ENCODE data around the gene CD52. TPM values are rescaled to one million over a fixed set of nuclear protein-coding genes. Genes with fewer than 3 reads are reported as not detected.

CD52 gene
- total and polyA plus RNA-seq, 4 donors = 6.8 to 600 (median 320) TPM

DNA sequence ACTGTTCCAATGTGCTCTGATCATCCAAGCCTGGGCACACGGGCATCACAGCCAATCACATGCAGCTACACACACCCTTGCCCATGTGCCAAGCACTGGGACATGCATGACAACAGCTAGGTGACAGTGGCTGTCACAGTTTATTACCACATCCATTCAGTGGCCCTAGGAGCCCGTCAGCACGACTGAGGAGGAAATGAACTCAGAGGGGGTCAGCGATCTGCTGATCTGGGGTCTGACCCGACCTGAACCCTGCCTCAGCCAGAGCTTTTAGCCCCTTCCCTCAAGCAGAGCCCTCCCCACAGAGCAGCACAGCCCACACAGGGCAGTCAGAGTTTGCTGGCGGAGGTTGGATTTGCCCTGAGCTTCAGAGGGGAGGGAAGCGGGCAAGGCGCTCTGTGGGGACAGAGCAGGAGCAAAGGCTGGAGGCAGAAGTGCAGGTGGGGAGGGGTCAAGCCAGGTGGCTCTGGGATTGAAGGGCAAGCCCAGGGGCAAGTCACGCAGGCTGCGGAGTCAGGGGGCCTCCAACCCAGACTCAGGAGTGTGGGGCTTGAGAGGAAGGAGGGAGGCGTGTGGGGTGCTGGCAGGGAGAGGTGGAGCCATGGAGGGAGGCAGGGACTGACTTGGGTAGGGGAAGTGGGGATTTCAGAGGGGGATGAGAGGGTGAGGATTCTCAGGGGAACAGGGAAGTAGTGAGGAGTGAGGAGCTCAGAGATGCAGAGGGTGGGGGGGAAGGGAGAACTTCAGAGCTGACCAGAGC, 27.5 kb upstream of the CD52 start:
- 40 to 59% methylated on average over 11 of the region's 11 CpGs for WGBS, 2 donors
- DNase-seq (no peak), ATAC-seq (ENCODE audit: insufficient read depth, low FRiP score) (no peak)
- H3K4me1 ChIP-seq (ENCODE audit: control insufficient read depth in 5 of 5, insufficient read depth in 5 of 5, low read length in 5 of 5) = peaks cover 0 to 3% (median 0%) of the 10 kb centered on the region in 5 donors
- no peaks in the 10 kb centered on the region for H3K9me3 ChIP-seq (ENCODE audit: control insufficient read depth in 4 of 4, insufficient read depth in 3 of 4, low read length in 3 of 4)
- no peak overlapping the region for H3K4me3 ChIP-seq
- TF ChIP-seq, protein P1, sequence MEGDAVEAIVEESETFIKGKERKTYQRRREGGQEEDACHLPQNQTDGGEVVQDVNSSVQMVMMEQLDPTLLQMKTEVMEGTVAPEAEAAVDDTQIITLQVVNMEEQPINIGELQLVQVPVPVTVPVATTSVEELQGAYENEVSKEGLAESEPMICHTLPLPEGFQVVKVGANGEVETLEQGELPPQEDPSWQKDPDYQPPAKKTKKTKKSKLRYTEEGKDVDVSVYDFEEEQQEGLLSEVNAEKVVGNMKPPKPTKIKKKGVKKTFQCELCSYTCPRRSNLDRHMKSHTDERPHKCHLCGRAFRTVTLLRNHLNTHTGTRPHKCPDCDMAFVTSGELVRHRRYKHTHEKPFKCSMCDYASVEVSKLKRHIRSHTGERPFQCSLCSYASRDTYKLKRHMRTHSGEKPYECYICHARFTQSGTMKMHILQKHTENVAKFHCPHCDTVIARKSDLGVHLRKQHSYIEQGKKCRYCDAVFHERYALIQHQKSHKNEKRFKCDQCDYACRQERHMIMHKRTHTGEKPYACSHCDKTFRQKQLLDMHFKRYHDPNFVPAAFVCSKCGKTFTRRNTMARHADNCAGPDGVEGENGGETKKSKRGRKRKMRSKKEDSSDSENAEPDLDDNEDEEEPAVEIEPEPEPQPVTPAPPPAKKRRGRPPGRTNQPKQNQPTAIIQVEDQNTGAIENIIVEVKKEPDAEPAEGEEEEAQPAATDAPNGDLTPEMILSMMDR (IDR thresholded peaks at IDR 0.05; ENCODE audit: control extremely low read depth, extremely low read depth) = no peak
- H3K36me3 ChIP-seq (ENCODE audit: control insufficient read depth in 4 of 4, insufficient read depth in 4 of 4, low read length in 4 of 4) = peaks cover 0 to 5% (median 0%) of the 10 kb centered on the region in 4 donors
- no peaks in the 10 kb centered on the region for H3K27me3 ChIP-seq (ENCODE audit: control insufficient read depth in 3 of 3, insufficient read depth in 3 of 3, low read length in 2 of 3)
- no peak overlapping the region for H3K9ac ChIP-seq (ENCODE audit: insufficient read depth in 1 of 2, low read length in 2 of 2)
- peak overlapping the region in 1 of 2 donors; percentile 91 for H3K27ac ChIP-seq (ENCODE audit: low read depth in 1 of 2, low read length in 1 of 2)

DNA sequence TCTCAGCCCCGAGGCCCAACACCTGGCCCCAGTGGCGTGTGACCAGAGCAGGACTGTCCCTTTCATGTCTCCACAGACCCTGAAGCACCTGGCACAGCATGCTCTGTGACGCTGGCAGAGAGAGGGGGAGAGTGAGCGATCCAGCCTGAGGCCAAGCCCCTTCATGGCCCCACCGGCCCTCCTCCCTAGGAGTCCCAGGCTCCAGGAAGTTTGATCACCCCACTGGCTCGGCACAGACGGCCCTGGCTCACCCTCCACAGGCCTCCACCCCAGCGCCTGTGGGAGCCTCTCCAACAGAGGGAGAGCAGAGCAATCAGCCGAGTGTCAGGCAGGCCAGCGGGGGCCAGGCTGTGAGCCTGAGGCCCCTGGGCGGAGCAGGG, 26.9 kb upstream of the CD52 start:
- Histone ChIP-seq H3K9ac (ENCODE audit: insufficient read depth in 1 of 2, low read length in 2 of 2) (no peak overlapping the region), H3K36me3 (ENCODE audit: control insufficient read depth in 4 of 4, insufficient read depth in 4 of 4, low read length in 4 of 4) (peaks cover 0 to 5% (median 0%) of the 10 kb centered on the region in 4 donors), H3K4me1 (ENCODE audit: control insufficient read depth in 5 of 5, insufficient read depth in 5 of 5, low read length in 5 of 5) (peaks cover 0 to 2% (median 0%) of the 10 kb centered on the region in 5 donors), H3K27ac (ENCODE audit: low read depth in 1 of 2, low read length in 1 of 2) (peak overlapping the region in 1 of 2 donors; percentile 91), H3K27me3 (ENCODE audit: control insufficient read depth in 3 of 3, insufficient read depth in 3 of 3, low read length in 2 of 3) (no peaks in the 10 kb centered on the region), H3K4me3 (no peak overlapping the region), H3K9me3 (ENCODE audit: control insufficient read depth in 4 of 4, insufficient read depth in 3 of 4, low read length in 3 of 4) (no peaks in the 10 kb centered on the region)
- WGBS, 2 donors = 71 to 77% methylated on average over 11 of the region's 11 CpGs
- no peak for DNase-seq
- TF ChIP-seq, protein P1 (IDR thresholded peaks at IDR 0.05; ENCODE audit: control extremely low read depth, extremely low read depth) = no peak
- ATAC-seq (ENCODE audit: insufficient read depth, low FRiP score) = no peak

DNA sequence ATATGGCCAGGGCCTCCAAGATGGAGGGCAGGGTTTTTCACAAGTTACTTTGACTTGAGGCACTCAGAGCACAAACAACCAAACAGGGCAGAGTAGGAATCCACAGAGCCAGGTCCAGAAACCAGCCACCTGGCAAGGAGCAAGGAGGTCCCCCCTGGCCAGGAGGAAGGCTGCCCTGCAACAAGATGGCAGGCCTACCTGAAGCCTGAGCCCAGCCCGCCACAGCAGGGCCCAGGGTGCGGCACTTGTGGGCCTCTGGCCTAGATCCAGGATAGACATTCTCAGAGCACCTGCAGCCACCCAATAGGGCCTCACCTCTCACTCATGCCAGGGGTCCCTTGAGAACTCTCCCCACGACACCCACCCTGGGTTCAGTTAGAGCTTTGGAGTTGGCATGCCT, 26.3 kb upstream of the CD52 start:
- Histone ChIP-seq H3K36me3 (ENCODE audit: control insufficient read depth in 4 of 4, insufficient read depth in 4 of 4, low read length in 4 of 4) (peaks cover 0 to 7% (median 0%) of the 10 kb centered on the region in 4 donors), H3K27me3 (ENCODE audit: control insufficient read depth in 3 of 3, insufficient read depth in 3 of 3, low read length in 2 of 3) (no peaks in the 10 kb centered on the region), H3K4me3 (no peak overlapping the region), H3K9ac (ENCODE audit: insufficient read depth in 1 of 2, low read length in 2 of 2) (no peak overlapping the region), H3K27ac (ENCODE audit: low read depth in 1 of 2, low read length in 1 of 2) (peak overlapping the region in 1 of 2 donors; percentile 26), H3K4me1 (ENCODE audit: control insufficient read depth in 5 of 5, insufficient read depth in 5 of 5, low read length in 5 of 5) (peaks cover 0 to 2% (median 0%) of the 10 kb centered on the region in 5 donors), H3K9me3 (ENCODE audit: control insufficient read depth in 4 of 4, insufficient read depth in 3 of 4, low read length in 3 of 4) (no peaks in the 10 kb centered on the region)
- TF ChIP-seq, protein P1 (IDR thresholded peaks at IDR 0.05; ENCODE audit: control extremely low read depth, extremely low read depth) = no peak
- DNase-seq (no peak), ATAC-seq (ENCODE audit: insufficient read depth, low FRiP score) (no peak)
- WGBS, 2 donors = 96 to 100% methylated on average over 3 of the region's 3 CpGs
